HEK293 (cell line): ENCODE measurements around the gene LRFN3.
A peak's percentile ranks its signal among the peaks of the same experiment; 100 is the strongest.
"Not testable (repeated sequence)": the region's sequence is repeated elsewhere in the genome, so short reads cannot be mapped to it uniquely, and the experiment has no call there.

Experiments used
- CTCF ChIA-PET: fragments of 350-600 bp; formaldehyde crosslinking; extraction: SDS; loops from one replicate; lab custom pipeline; 2021; ENCODE audit warnings: antibody characterized with exemption; lab: Yijun Ruan, JAX
- POLR2A ChIA-PET: fragments of 300-600 bp; formaldehyde crosslinking; extraction: SDS; loops from one replicate; lab custom pipeline; 2020; ENCODE audit warnings: antibody characterized with exemption, inconsistent platforms; lab: Yijun Ruan, JAX
- H3K27ac ChIP-seq: fragments of 200-500 bp; sonication (Bioruptor generic); 2 replicates; pipeline ENCODE4 v1.5.1; 2014; ENCODE audit warnings: low read depth, low read length, control low read depth, inconsistent platforms; ENCODE audit errors: extremely low read depth
- H3K36me3 ChIP-seq, 2 experiments: fragments of 200-500 bp in 1 of 2; sonication (Bioruptor generic) in 1 of 2; 1 replicate in 1 of 2; 2 replicates in 1 of 2; pipeline ENCODE4 v1.5.1; 2014 to 2017; ENCODE audit warnings: inconsistent platforms in 2 of 2, low read length in 2 of 2; ENCODE audit not compliant: control insufficient read depth in 2 of 2, insufficient read depth in 1 of 2
- H3K4me1 ChIP-seq: fragments of 200-500 bp; sonication (Bioruptor generic); 2 replicates; pipeline ENCODE4 v1.5.1; 2014; ENCODE audit warnings: mild to moderate bottlenecking, low read length, inconsistent platforms; ENCODE audit not compliant: control insufficient read depth, insufficient read depth
- H3K4me3 ChIP-seq: 2 replicates; pipeline ENCODE4 v1.5.1; 2011; ENCODE audit warnings: low read depth, mild to moderate bottlenecking, control low read depth, low read length, moderate library complexity
- H3K9me3 ChIP-seq: fragments of 200-500 bp; sonication (Bioruptor generic); 2 replicates; pipeline ENCODE4 v1.5.1; 2014; ENCODE audit warnings: low read depth, low read length, inconsistent platforms; ENCODE audit not compliant: control insufficient read depth, insufficient read depth
- GLIS1 ChIP-seq: fragments of 450-650 bp; formaldehyde crosslinking; IDR thresholded peaks from 2 replicates; pipeline ENCODE4 v1.5.1; 2016; ENCODE audit warnings: missing biosample characterization, missing genetic modification characterization
- OSR2 ChIP-seq: fragments of 450-650 bp; formaldehyde crosslinking; IDR thresholded peaks from 2 replicates; pipeline ENCODE4 v1.5.1; 2016; ENCODE audit warnings: missing biosample characterization, missing genetic modification characterization
- PRDM1 ChIP-seq: fragments of 450-650 bp; formaldehyde crosslinking; IDR thresholded peaks from 2 replicates; pipeline ENCODE4; 2016; ENCODE audit warnings: missing biosample characterization, missing genetic modification characterization
- PRDM10 ChIP-seq: fragments of 450-650 bp; formaldehyde crosslinking; IDR thresholded peaks from 2 replicates; pipeline ENCODE4 v1.5.1; 2016; ENCODE audit warnings: missing biosample characterization, missing genetic modification characterization
- PRDM4 ChIP-seq: fragments of 450-650 bp; formaldehyde crosslinking; IDR thresholded peaks from 2 replicates; pipeline ENCODE4 v1.5.1; 2017; ENCODE audit warnings: missing biosample characterization, missing genetic modification characterization
- REPIN1 ChIP-seq: fragments of 450-650 bp; formaldehyde crosslinking; IDR thresholded peaks from 2 replicates; pipeline ENCODE4 v1.5.1; 2017; ENCODE audit warnings: missing biosample characterization, missing genetic modification characterization, low read depth
- SCRT2 ChIP-seq: fragments of 450-650 bp; formaldehyde crosslinking; IDR thresholded peaks from 2 replicates; pipeline ENCODE4 v1.5.1; 2016; ENCODE audit warnings: missing biosample characterization, missing genetic modification characterization
- YY2 ChIP-seq: fragments of 450-650 bp; formaldehyde crosslinking; IDR thresholded peaks from 2 replicates; pipeline ENCODE4 v1.5.1; 2016; ENCODE audit warnings: missing biosample characterization, missing genetic modification characterization
- ZBTB49 ChIP-seq: fragments of 450-650 bp; formaldehyde crosslinking; IDR thresholded peaks from 2 replicates; pipeline ENCODE4 v1.5.1; 2016; ENCODE audit warnings: missing biosample characterization, missing genetic modification characterization, low read depth
- ZNF112 ChIP-seq: fragments of 450-650 bp; formaldehyde crosslinking; IDR thresholded peaks from 2 replicates; pipeline ENCODE4 v1.5.0; 2017; ENCODE audit warnings: missing biosample characterization, missing genetic modification characterization
- ZNF184 ChIP-seq: fragments of 450-650 bp; IDR thresholded peaks from 2 replicates; pipeline ENCODE4 v1.5.1; 2018; ENCODE audit warnings: missing biosample characterization, mild to moderate bottlenecking, missing genetic modification characterization
- ZNF280C ChIP-seq: fragments of 450-650 bp; formaldehyde crosslinking; IDR thresholded peaks from 2 replicates; pipeline ENCODE4 v1.5.1; 2016; ENCODE audit warnings: missing biosample characterization, missing genetic modification characterization
- ZNF311 ChIP-seq: fragments of 450-650 bp; formaldehyde crosslinking; IDR thresholded peaks from 2 replicates; pipeline ENCODE4 v1.5.1; 2017; ENCODE audit warnings: missing biosample characterization, missing genetic modification characterization, borderline replicate concordance
- ZNF341 ChIP-seq: fragments of 450-650 bp; formaldehyde crosslinking; IDR thresholded peaks from 2 replicates; pipeline ENCODE4; 2016; ENCODE audit warnings: low read depth, missing biosample characterization, missing genetic modification characterization
- ZNF366 ChIP-seq: fragments of 450-650 bp; formaldehyde crosslinking; conservative IDR thresholded peaks from 2 replicates; pipeline ENCODE4 v1.5.1; 2016; ENCODE audit warnings: missing biosample characterization, missing genetic modification characterization
- ZNF394 ChIP-seq: fragments of 450-650 bp; formaldehyde crosslinking; IDR thresholded peaks from 2 replicates; pipeline ENCODE4 v1.5.1; 2016; ENCODE audit warnings: missing biosample characterization, missing genetic modification characterization, mild to moderate bottlenecking, moderate library complexity, borderline replicate concordance
- ZNF510 ChIP-seq: fragments of 450-650 bp; formaldehyde crosslinking; IDR thresholded peaks from 2 replicates; pipeline ENCODE4 v1.5.1; 2018; ENCODE audit warnings: mild to moderate bottlenecking, missing genetic modification characterization, missing biosample characterization; ENCODE audit not compliant: insufficient replicate concordance
- ZNF514 ChIP-seq: fragments of 450-650 bp; formaldehyde crosslinking; IDR thresholded peaks from 2 replicates; pipeline ENCODE4 v1.5.1; 2016; ENCODE audit warnings: missing biosample characterization, missing genetic modification characterization
- ZNF529 ChIP-seq: fragments of 450-650 bp; formaldehyde crosslinking; IDR thresholded peaks from 2 replicates; pipeline ENCODE4 v1.5.1; 2017; ENCODE audit warnings: missing genetic modification characterization, missing biosample characterization; ENCODE audit not compliant: insufficient replicate concordance
- ZNF600 ChIP-seq: fragments of 450-650 bp; formaldehyde crosslinking; IDR thresholded peaks from 2 replicates; pipeline ENCODE4 v1.5.1; 2016; ENCODE audit warnings: missing biosample characterization, missing genetic modification characterization
- ZNF623 ChIP-seq: fragments of 450-650 bp; formaldehyde crosslinking; IDR thresholded peaks from 2 replicates; pipeline ENCODE4 v1.5.1; 2016; ENCODE audit warnings: missing biosample characterization, missing genetic modification characterization
- ZNF664 ChIP-seq: fragments of 450-650 bp; formaldehyde crosslinking; IDR thresholded peaks from 2 replicates; pipeline ENCODE4 v1.5.1; 2016; ENCODE audit warnings: missing biosample characterization, missing genetic modification characterization

The LRFN3 gene

GRCh38 chr19:35955881-35956634, 19.9 kb downstream of the LRFN3 start (continued):
- TF ChIP-seq GLIS1 (tag by site-specific recombination) = no peak
- TF ChIP-seq ZNF529 (tag by site-specific recombination) = no peak
- TF ChIP-seq ZNF341 (tag by site-specific recombination) = no peak
- TF ChIP-seq ZNF510 (tag by site-specific recombination) = no peak
- peak; percentile 83 for TF ChIP-seq ZNF664 (tag by site-specific recombination)
- TF ChIP-seq REPIN1 (tag by site-specific recombination) = no peak
- TF ChIP-seq ZNF623 = peak; percentile 46
- peak; percentile 100 for TF ChIP-seq ZNF184
- no peak for TF ChIP-seq PRDM10
- TF ChIP-seq, all 188 proteins: peak for 4

- H3K9me3 ChIP-seq, H3K36me3 ChIP-seq, H3K27ac ChIP-seq, H3K4me1 ChIP-seq, H3K4me3 ChIP-seq: not testable (repeated sequence)
- ChIA-PET CTCF (interaction anchor here (0.6 to 1.4 kb wide), 6 partner anchors 14 to 364 kb away, joined by 3 to 5 read pairs (median 4); no protein-coding TSS in a partner anchor), POLR2A (interaction anchor here (0.9 kb wide), 1 partner anchor 9 kb away, joined by 3 read pairs; no protein-coding TSS in a partner anchor)
- TF ChIP-seq ZNF394 = peak; percentile 94
- 0 out of 2 replicates have a peak, but pooled peaks have one; percentile 6 for TF ChIP-seq SCRT2
- TF ChIP-seq ZNF112 (tag by site-specific recombination) = 0 out of 2 replicates have a peak, but pooled peaks have one; percentile 20
Observed at GRCh38 chr19:35957411-35957810, 21.2 kb downstream of the LRFN3 start.

GRCh38 chr19:35958660-35959039, 22.5 kb downstream of the LRFN3 start:
- POLR2A ChIA-PET = no interaction called here
- TF ChIP-seq ZBTB49 (tag by site-specific recombination) (no peak), PRDM4 (no peak), ZNF600 (no peak), ZNF311 (tag by site-specific recombination) (no peak), ZNF280C (tag by site-specific recombination) (no peak), ZNF366 (tag by site-specific recombination) (peak; percentile 71), REPIN1 (tag by site-specific recombination) (no peak), ZNF514 (tag by site-specific recombination) (no peak), OSR2 (no peak), PRDM1 (peak; percentile 91), YY2 (tag by site-specific recombination) (no peak)

More at GRCh38 chr19:35958660-35959039, 22.5 kb downstream of the LRFN3 start:
- no peaks in the 10 kb centered on the region for H3K9me3 ChIP-seq
- no peak overlapping the region for H3K4me3 ChIP-seq
- H3K36me3 ChIP-seq = no peaks in the 10 kb centered on the region
- H3K4me1 ChIP-seq = peaks cover 8% of the 10 kb centered on the region
- CTCF ChIA-PET = interaction anchor here (0.6 to 1.8 kb wide), 16 partner anchors 9 to 366 kb away, joined by 3 to 10 read pairs (median 4); no protein-coding TSS in a partner anchor
- H3K27ac ChIP-seq = no peak overlapping the region
